GM12801 (cell line): ENCODE data around the gene NKAPL.

Experiments used
- TF ChIP-seq, protein P1 (sequence below): IDR thresholded peaks from one replicate; pipeline ENCODE4 v1.5.1; 2011; ENCODE audit warnings: control low read depth; ENCODE audit not compliant: insufficient read length; ENCODE audit errors: extremely low read depth

The NKAPL gene

DNA sequence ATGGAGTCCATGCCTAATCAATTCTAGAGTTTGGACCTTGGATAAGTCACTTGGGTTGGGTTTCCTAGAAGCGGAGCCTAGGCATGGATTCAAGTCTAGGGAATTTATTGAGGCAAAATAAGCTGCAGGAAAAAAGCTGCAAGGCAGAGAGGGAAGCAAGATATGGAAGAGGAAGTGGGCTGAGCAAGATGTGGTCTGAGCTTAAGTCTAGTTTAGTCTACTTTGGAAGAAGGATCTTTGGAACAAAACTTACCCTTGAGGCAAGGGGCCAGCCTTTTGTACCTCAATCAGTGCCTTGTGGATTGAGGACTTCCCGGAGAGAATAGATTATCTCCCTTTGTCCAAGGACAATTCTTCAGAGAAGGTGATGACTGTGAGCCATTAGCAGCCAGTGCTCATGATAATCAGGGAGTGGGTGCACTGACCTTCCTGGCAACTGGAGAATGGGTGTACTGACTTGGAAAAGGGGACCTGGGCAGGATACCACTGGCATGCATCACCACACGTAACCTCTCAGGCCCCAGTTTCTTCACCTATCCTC lies 23.1 kb upstream of the NKAPL start:
- TF ChIP-seq, protein P1, sequence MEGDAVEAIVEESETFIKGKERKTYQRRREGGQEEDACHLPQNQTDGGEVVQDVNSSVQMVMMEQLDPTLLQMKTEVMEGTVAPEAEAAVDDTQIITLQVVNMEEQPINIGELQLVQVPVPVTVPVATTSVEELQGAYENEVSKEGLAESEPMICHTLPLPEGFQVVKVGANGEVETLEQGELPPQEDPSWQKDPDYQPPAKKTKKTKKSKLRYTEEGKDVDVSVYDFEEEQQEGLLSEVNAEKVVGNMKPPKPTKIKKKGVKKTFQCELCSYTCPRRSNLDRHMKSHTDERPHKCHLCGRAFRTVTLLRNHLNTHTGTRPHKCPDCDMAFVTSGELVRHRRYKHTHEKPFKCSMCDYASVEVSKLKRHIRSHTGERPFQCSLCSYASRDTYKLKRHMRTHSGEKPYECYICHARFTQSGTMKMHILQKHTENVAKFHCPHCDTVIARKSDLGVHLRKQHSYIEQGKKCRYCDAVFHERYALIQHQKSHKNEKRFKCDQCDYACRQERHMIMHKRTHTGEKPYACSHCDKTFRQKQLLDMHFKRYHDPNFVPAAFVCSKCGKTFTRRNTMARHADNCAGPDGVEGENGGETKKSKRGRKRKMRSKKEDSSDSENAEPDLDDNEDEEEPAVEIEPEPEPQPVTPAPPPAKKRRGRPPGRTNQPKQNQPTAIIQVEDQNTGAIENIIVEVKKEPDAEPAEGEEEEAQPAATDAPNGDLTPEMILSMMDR = no peak

DNA sequence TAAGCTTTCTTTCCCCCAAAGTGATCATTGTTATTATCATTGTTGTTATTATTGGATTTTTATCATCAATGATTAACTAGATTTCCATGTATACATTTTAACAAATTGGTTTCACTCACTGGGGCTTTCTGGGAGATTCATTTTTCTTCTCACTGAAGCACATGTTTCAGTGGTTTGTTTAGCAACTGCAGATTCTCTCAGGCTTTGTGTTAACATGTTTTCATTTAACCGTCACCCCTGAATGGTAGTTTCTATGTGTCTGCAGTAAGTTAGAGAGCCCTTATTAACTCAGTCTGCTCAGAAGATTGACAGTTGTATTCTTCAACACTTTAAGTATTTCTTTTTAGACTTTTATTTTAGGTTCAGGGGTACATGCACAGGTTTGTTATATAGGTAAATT lies 19.5 kb upstream of the NKAPL start:
- TF ChIP-seq, protein P1 = no peak

DNA sequence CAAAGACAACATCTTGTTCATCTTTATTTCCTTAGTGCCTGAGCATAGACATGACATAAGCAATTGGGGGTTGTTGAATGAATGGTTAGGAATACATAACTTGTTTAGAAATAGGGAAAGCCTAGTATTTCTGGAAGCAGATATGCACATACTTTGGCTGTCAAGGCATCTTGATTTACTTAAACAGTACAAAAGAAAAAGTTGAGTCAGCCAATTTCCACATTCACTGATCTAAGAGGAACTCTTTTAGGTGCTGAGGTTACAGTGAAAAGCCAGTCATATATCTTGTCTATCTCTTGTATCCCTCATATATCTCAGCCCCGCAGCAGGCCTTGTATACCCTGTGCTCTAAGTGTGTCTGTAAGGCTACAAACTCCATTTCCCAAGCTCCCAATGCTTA lies 18.6 kb upstream of the NKAPL start:
- TF ChIP-seq, protein P1 = no peak

DNA sequence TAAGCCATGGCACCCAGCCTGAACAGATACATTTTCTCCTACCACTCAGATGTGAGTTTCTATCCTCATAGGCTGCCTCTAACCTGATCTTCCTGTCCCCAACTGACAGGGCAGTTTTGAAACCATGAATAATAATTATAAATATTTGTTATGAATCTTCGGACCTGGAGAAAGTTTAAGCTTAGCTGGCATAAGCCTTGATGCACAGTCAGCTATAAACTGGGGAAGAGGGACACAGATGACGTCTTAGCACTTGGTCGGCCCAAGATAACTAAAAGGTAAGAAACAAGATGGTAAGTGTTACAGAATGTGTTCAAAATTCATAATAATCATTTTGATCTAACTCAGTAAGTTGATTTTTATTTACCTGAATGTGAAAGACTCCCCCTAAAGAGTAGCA lies 15.2 kb upstream of the NKAPL start:
- TF ChIP-seq, protein P1 = no peak

DNA sequence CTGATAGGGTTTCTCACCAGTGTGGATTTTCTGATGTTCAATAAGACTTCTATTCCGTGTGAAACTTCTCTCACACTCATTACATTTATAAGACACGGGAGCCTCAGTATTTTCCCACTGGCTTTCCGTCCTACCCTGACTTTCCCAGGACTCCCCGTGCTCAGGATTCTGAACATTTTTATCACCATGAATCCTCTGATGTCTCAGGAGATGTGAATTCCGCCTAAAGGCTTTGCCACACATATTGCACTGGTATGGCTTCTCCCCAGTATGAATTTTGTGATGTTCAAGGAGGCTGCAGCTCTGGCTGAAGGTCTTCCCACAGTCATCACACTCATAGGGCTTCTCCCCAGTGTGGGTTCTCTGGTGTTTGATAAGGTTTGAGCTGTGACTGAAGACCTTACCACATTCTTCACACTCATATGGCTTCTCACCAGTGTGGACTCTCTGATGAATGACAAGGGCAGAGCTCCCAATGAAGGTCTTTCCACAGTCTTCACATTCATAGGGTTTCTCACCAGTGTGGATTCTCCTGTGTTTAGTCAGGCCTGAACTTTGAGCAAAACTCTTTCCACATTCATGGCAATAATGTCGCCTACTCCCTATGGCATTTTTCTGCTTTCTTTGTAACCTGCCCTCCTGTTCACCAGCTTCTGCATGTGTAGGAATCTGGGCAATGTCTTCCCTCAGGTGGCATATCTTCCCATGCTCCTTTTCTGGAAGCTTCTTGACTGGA lies 13.7 kb upstream of the NKAPL start:
- TF ChIP-seq, protein P1 = no peak

DNA sequence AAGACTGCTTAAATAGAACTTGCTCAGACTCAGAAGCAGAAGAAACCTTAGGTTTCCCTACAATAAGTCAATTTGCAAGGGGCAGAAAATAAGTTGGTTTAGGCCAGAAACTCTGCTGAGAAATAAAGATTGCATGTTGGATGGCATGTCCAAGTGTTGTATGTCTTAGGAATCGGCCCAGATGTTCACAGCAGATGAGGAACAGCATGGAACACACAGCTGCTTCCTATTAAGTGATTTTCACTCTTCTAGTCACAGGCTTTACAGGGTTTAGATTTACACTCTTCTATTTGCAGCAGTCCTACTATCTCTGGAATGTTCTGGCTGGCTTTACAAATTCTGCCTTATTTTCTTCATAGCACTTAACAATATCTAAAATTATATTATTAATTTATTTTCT lies 10.2 kb upstream of the NKAPL start:
- TF ChIP-seq, protein P1 = no peak

DNA sequence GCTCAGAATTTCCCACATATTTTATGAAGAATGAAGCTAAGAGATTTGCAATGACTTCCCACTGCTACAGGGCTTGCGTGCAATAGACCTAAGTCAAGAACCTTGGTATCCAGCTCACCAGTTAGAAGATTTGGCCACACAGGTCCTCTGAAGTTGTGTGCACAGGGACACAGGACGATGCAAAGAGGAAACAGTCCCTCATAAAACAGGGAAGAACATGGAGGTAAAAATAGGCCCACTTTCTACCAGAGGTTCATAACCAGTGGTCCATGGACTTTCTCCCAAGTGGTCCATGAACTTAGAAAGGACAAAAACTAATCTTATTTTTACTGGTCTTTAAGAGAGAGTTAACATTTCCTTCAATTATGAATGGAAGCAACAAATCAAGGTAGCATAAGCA lies 8.3 kb upstream of the NKAPL start:
- TF ChIP-seq, protein P1 = no peak

DNA sequence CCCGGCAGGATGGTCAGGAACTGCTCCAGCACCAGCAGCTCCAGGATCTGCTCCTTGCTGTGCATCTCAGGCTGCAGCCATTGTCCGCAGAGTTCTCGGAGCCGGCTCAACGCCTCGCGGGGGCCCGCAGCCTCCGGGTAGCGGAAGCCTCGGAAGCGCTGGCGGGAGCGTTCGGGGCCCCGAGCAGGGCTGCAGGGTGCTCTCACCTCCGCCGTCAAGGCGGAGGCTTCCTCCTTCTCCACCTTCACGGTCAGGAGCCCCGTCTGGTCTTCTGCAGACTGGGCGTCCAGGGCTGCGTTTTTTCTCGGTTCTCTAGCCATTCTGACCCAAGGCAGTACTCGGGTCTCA lies 7.5 kb upstream of the NKAPL start:
- TF ChIP-seq, protein P1 = no peak
